Measurements from ENCODE around the gene FPR2. TPM values are rescaled to one million over a fixed set of nuclear protein-coding genes. Genes with fewer than 3 reads are reported as not detected.

The FPR2 gene
- total and polyA plus RNA-seq, 9 of the 15 experiments (the other 6 are each of a cell fraction or from before 2014, with no cell fraction given) = 0.03 to 0.15 (median 0.07) TPM; not detected in 6

GRCh38 chr19:51780270-51780669 lies 19.3 kb downstream of the FPR2 start:
- Histone ChIP-seq H3K27me3 (ENCODE audit: control insufficient read depth in 2 of 2, insufficient read depth in 2 of 2, low read length in 2 of 2) (no peaks in the 10 kb centered on the region), H3K9me3 (replicated peaks; ENCODE audit: control insufficient read depth, insufficient read depth, low read depth, low read length) (no peaks in the 10 kb centered on the region), H3K27ac (ENCODE audit: extremely low read depth, low read depth, low read length) (no peak overlapping the region), H3K9me1 (ENCODE audit: control insufficient read depth, insufficient read depth, low read length) (no peaks in the 10 kb centered on the region), H3K4me2 (ENCODE audit: insufficient read depth, low read length) (no peak overlapping the region), H3K4me3 (no peak overlapping the region), H4K20me1 (replicated peaks; ENCODE audit: control insufficient read depth, insufficient read depth, low read length) (no peaks in the 10 kb centered on the region), H2AFZ (ENCODE audit: low read depth, low read length) (no peak overlapping the region), H3K36me3 (ENCODE audit: control insufficient read depth, insufficient read depth, low read length) (no peaks in the 10 kb centered on the region), H3K9ac (ENCODE audit: insufficient read depth in 1 of 2, low read depth in 2 of 2, low read length in 2 of 2) (no peak overlapping the region), H3K79me2 (ENCODE audit: control insufficient read depth, insufficient read depth, low read length) (no peaks in the 10 kb centered on the region), H3K4me1 (replicated peaks in 1 of 2; ENCODE audit: control insufficient read depth in 2 of 2, insufficient read depth in 2 of 2, low read length in 2 of 2) (peaks cover 7 to 56% of the 10 kb centered on the region in 2 experiments; a peak in 4 of 5 replicates)
- FAIRE-seq (no peak), DNase-seq (ENCODE audit: extremely low read depth in 1 of 4, low spot score in 3 of 4) (no peak), ATAC-seq (no peak)
- ChIA-PET CTCF (ENCODE audit: low intra/inter-chr PET ratio) (no interaction called here), POLR2A (no interaction called here)
- no peak for TF ChIP-seq ARID3B (CRISPR knock-in tag; IDR thresholded peaks at IDR 0.05; ENCODE audit: borderline replicate concordance)
- TF ChIP-seq ZNF589 (CRISPR knock-in tag; IDR thresholded peaks at IDR 0.05; ENCODE audit: low read depth) = no peak
- no peak for TF ChIP-seq MGA (IDR thresholded peaks at IDR 0.05)
- no peak for TF ChIP-seq ZNF76 (CRISPR knock-in tag; IDR thresholded peaks at IDR 0.05; ENCODE audit: borderline replicate concordance)
- no peak for TF ChIP-seq TAL1 (IDR thresholded peaks at IDR 0.05)
- TF ChIP-seq NONO (IDR thresholded peaks at IDR 0.05; ENCODE audit: low read depth in 2 of 2, low read length in 1 of 2) = no peak
- TF ChIP-seq ZEB2 (IDR thresholded peaks at IDR 0.05) = no peak
- TF ChIP-seq KLF10 (CRISPR knock-in tag; IDR thresholded peaks at IDR 0.05) = no peak
- no peak for TF ChIP-seq GABPA (tag; conservative IDR thresholded peaks at IDR 0.05; ENCODE audit: low read depth)
- TF ChIP-seq ZNF717 (CRISPR knock-in tag; IDR thresholded peaks at IDR 0.05) = no peak
- BruUV-seq (replicated peaks) = no TSS peak
- in situ Hi-C loops (cut with MboI) = loop anchor here (10.0 kb wide), 1 partner anchor 355 kb away; no protein-coding TSS in a partner anchor
- 48% methylated on average over 2 of the region's 2 CpGs for WGBS (ENCODE audit: insufficient coverage, low coverage, missing lambda C conversion rate)
- intact Hi-C loops (cut with micrococcal nuclease) = loop anchor here (10.0 kb wide), 1 partner anchor 355 kb away; no protein-coding TSS in a partner anchor

Measured in K562 (cell line).